ENCODE measurements around the gene NOL4L. TPM values are rescaled to one million over a fixed set of nuclear protein-coding genes. Genes with fewer than 3 reads are reported as not detected.

NOL4L gene
- total and polyA plus RNA-seq, 8 donors: 3.8 to 54.0 (median 15.0) TPM

- DNase-seq: no peak
- Histone ChIP-seq H3K36me3 (peaks cover 71 to 99% (median 98%) of the 10 kb centered on the region in 4 donors), H3K27ac (no peak overlapping the region), H3K4me3 (no peak overlapping the region), H3K4me1 (peaks cover 0 to 16% (median 9%) of the 10 kb centered on the region in 4 donors), H3K27me3 (no peaks in the 10 kb centered on the region), H3K9me3 (no peaks in the 10 kb centered on the region)
- TF ChIP-seq POLR2A (IDR thresholded peaks at IDR 0.05) (no peak), POLR2AphosphoS5 (IDR thresholded peaks at IDR 0.05) (no peak), EP300 (IDR thresholded peaks at IDR 0.05) (no peak)
- TF ChIP-seq, protein P1, sequence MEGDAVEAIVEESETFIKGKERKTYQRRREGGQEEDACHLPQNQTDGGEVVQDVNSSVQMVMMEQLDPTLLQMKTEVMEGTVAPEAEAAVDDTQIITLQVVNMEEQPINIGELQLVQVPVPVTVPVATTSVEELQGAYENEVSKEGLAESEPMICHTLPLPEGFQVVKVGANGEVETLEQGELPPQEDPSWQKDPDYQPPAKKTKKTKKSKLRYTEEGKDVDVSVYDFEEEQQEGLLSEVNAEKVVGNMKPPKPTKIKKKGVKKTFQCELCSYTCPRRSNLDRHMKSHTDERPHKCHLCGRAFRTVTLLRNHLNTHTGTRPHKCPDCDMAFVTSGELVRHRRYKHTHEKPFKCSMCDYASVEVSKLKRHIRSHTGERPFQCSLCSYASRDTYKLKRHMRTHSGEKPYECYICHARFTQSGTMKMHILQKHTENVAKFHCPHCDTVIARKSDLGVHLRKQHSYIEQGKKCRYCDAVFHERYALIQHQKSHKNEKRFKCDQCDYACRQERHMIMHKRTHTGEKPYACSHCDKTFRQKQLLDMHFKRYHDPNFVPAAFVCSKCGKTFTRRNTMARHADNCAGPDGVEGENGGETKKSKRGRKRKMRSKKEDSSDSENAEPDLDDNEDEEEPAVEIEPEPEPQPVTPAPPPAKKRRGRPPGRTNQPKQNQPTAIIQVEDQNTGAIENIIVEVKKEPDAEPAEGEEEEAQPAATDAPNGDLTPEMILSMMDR (IDR thresholded peaks at IDR 0.05): no peak
- WGBS, 5 donors: 91 to 99% (median 96%) methylated on average over 9 to 11 of the region's 11 CpGs
- intact Hi-C loops (cut with DNase I; ENCODE audit: low total_unique reads): no loop called here
Observed at GRCh38 chr20:32436142-32436861, 148.8 kb downstream of the NOL4L start.

GRCh38 chr20:32435449-32436107, 149.6 kb downstream of the NOL4L start:
- H3K9me3 ChIP-seq: no peaks in the 10 kb centered on the region
- H3K27me3 ChIP-seq: no peaks in the 10 kb centered on the region
- 95 to 96% (median 96%) methylated on average over 7 to 12 of the region's 12 CpGs for WGBS, 5 donors
- DNase-seq: no peak
- H3K27ac ChIP-seq: no peak overlapping the region
- no peak for TF ChIP-seq POLR2AphosphoS5 (IDR thresholded peaks at IDR 0.05)
- no peak for TF ChIP-seq EP300 (IDR thresholded peaks at IDR 0.05)
- TF ChIP-seq, protein P1 (IDR thresholded peaks at IDR 0.05): no peak
- TF ChIP-seq POLR2A (IDR thresholded peaks at IDR 0.05): no peak
- no peak overlapping the region for H3K4me3 ChIP-seq
- peaks cover 78 to 99% (median 98%) of the 10 kb centered on the region in 4 donors for H3K36me3 ChIP-seq
- H3K4me1 ChIP-seq: peaks cover 0 to 16% (median 10%) of the 10 kb centered on the region in 4 donors
- intact Hi-C loops (cut with DNase I; ENCODE audit: low total_unique reads): no loop called here

GRCh38 chr20:32434434-32434833, 150.7 kb downstream of the NOL4L start:
- Histone ChIP-seq H3K9me3 (no peaks in the 10 kb centered on the region), H3K27me3 (no peaks in the 10 kb centered on the region), H3K27ac (peak overlapping the region in 1 of 5 donors; percentile 32), H3K4me3 (no peak overlapping the region), H3K36me3 (peaks cover 88 to 100% (median 100%) of the 10 kb centered on the region in 4 donors), H3K4me1 (peaks cover 0 to 16% (median 10%) of the 10 kb centered on the region in 4 donors)
- WGBS, 5 donors: 89 to 90% (median 90%) methylated on average over 19 of the region's 19 CpGs
- DNase-seq: no peak
- intact Hi-C loops (cut with DNase I; ENCODE audit: low total_unique reads): no loop called here
- no peak for TF ChIP-seq EP300 (IDR thresholded peaks at IDR 0.05)
- TF ChIP-seq, protein P1 (IDR thresholded peaks at IDR 0.05): no peak
- no peak for TF ChIP-seq POLR2AphosphoS5 (IDR thresholded peaks at IDR 0.05)
- no peak for TF ChIP-seq POLR2A (IDR thresholded peaks at IDR 0.05)

GRCh38 chr20:32433311-32434021, 151.7 kb downstream of the NOL4L start:
- no peak for DNase-seq
- Histone ChIP-seq H3K9me3 (no peaks in the 10 kb centered on the region), H3K27me3 (no peaks in the 10 kb centered on the region), H3K36me3 (peaks cover 91 to 100% (median 100%) of the 10 kb centered on the region in 4 donors), H3K4me3 (no peak overlapping the region), H3K27ac (peak overlapping the region in 3 of 5 donors; percentile 21 to 42 (median 29)), H3K4me1 (peaks cover 0 to 16% (median 10%) of the 10 kb centered on the region in 4 donors)
- WGBS, 5 donors: 80 to 88% (median 85%) methylated on average over 15 to 20 of the region's 20 CpGs
- intact Hi-C loops (cut with DNase I; ENCODE audit: low total_unique reads): no loop called here
- TF ChIP-seq POLR2AphosphoS5 (IDR thresholded peaks at IDR 0.05) (no peak), POLR2A (IDR thresholded peaks at IDR 0.05) (no peak), EP300 (IDR thresholded peaks at IDR 0.05) (no peak)
- TF ChIP-seq, protein P1 (IDR thresholded peaks at IDR 0.05): no peak
